Cardiac fibroblast (primary cell): ENCODE results near the gene RMRP.
"Not testable (repeated sequence)": the region's sequence is repeated elsewhere in the genome, so short reads cannot be mapped to it uniquely, and the experiment has no call there.

Source experiments
- DNase-seq, 2 donors: peaks; one replicate each; pipeline versions ENCODE4 v3.0.0 to v3.0.0-alpha.2; 2010; ENCODE audit warnings: low read depth in 2 of 2
- H3K4me3 ChIP-seq, 2 donors: replicated peaks in 1 of 2; 1 replicate in 1 of 2; 2 replicates in 1 of 2; pipeline ENCODE4 v1.5.1; 2011; ENCODE audit warnings: low read depth in 2 of 2, low read length in 2 of 2, mild to moderate bottlenecking in 2 of 2, moderate library complexity in 1 of 2
- CTCF ChIP-seq: IDR thresholded peaks from one replicate; pipeline ENCODE4 v1.5.1; 2011; ENCODE audit warnings: low read depth, mild to moderate bottlenecking, low read length, inconsistent platforms

Gene RMRP

GRCh38 chr9:35618854-35619799 is 38.7 kb downstream of the RMRP start:
- TF ChIP-seq CTCF, result no peak
- H3K4me3 ChIP-seq, result no peak overlapping the region
- DNase-seq, result peak in 1 of 2 donors; percentile 6

GRCh38 chr9:35618325-35618727 is 39.5 kb downstream of the RMRP start, which contains the start of gene CD72:
CD72 (minus strand) TSS chr9:35618413; CDS start chr9:35618303, 110 bp downstream.
- TF ChIP-seq CTCF, result no peak
- peak within 1 kb of the TSS; percentile 28 to 33 for H3K4me3 ChIP-seq
- DNase-seq, result no peak

- no peak overlapping the region for H3K4me3 ChIP-seq
- DNase-seq, result no peak
- TF ChIP-seq CTCF, result no peak
Measured at GRCh38 chr9:35617548-35617947, 40.3 kb downstream of the RMRP start.

GRCh38 chr9:35616681-35617459 is 40.9 kb downstream of the RMRP start:
- peak; percentile 52 to 63 for DNase-seq
- TF ChIP-seq CTCF, result no peak
- H3K4me3 ChIP-seq, result peak overlapping the region; percentile 28 to 33

- TF ChIP-seq CTCF, result no peak
- H3K4me3 ChIP-seq, result no peak overlapping the region
- no peak for DNase-seq
Measured at GRCh38 chr9:35615981-35616680, 41.7 kb downstream of the RMRP start.

GRCh38 chr9:35612843-35613242 is 45.0 kb downstream of the RMRP start:
- DNase-seq, result no peak
- no peak for TF ChIP-seq CTCF
- no peak overlapping the region for H3K4me3 ChIP-seq

- H3K4me3 ChIP-seq, DNase-seq: not testable (repeated sequence)
Measured at GRCh38 chr9:35612066-35612465, 45.8 kb downstream of the RMRP start.
